ENCODE results near the gene SERPINA9. TPM values are rescaled to one million over a fixed set of nuclear protein-coding genes. Genes with fewer than 3 reads are reported as not detected.

SERPINA9 gene
- total RNA-seq, 6 experiments from 2014 or later, result not detected

GRCh38 chr14:94481468-94482131 lies 5.6 kb upstream of the SERPINA9 start:
- peaks cover 15% of the 10 kb centered on the region for H3K9me3 Mint-ChIP-seq
- H3K4me1 Mint-ChIP-seq (ENCODE audit: low read depth), result no peaks in the 10 kb centered on the region
- no peak for DNase-seq
- H3K27me3 Mint-ChIP-seq (ENCODE audit: insufficient read depth), result peaks cover 2% of the 10 kb centered on the region
- no peak for TF ChIP-seq CTCF (IDR thresholded peaks at IDR 0.05)
- H3K4me3 Mint-ChIP-seq, result no peak overlapping the region
- H3K36me3 Mint-ChIP-seq (ENCODE audit: low read depth), result 0 out of 2 replicates have a peak, but pooled peaks cover 5% of the 10 kb centered on the region
- no peak overlapping the region for H3K27ac Mint-ChIP-seq

- Mint-ChIP-seq H3K9me3 (peaks cover 15% of the 10 kb centered on the region), H3K4me1 (ENCODE audit: low read depth) (no peaks in the 10 kb centered on the region), H3K4me3 (no peak overlapping the region), H3K27me3 (ENCODE audit: insufficient read depth) (no peaks in the 10 kb centered on the region; the same call in 1 of the 2 replicates), H3K36me3 (ENCODE audit: low read depth) (0 out of 2 replicates have a peak, but pooled peaks cover 5% of the 10 kb centered on the region), H3K27ac (no peak overlapping the region)
- no peak for TF ChIP-seq CTCF (IDR thresholded peaks at IDR 0.05)
- DNase-seq, result no peak
These were observed 4.8 kb upstream of the SERPINA9 start for GRCh38 chr14:94480809-94481208.

- Mint-ChIP-seq H3K27ac (no peak overlapping the region), H3K36me3 (ENCODE audit: low read depth) (0 out of 2 replicates have a peak, but pooled peaks cover 5% of the 10 kb centered on the region), H3K9me3 (peaks cover 21% of the 10 kb centered on the region), H3K27me3 (ENCODE audit: insufficient read depth) (no peaks in the 10 kb centered on the region), H3K4me3 (no peak overlapping the region), H3K4me1 (ENCODE audit: low read depth) (no peaks in the 10 kb centered on the region)
- DNase-seq, result no peak
- TF ChIP-seq CTCF (IDR thresholded peaks at IDR 0.05), result no peak
These were observed 2.4 kb upstream of the SERPINA9 start for GRCh38 chr14:94478420-94478819.

- TF ChIP-seq CTCF (IDR thresholded peaks at IDR 0.05), result no peak
- Mint-ChIP-seq H3K27ac (no peak overlapping the region), H3K9me3 (peaks cover 35% of the 10 kb centered on the region), H3K4me3 (no peak overlapping the region), H3K27me3 (ENCODE audit: insufficient read depth) (no peaks in the 10 kb centered on the region; the same call in 1 of the 2 replicates), H3K4me1 (ENCODE audit: low read depth) (no peaks in the 10 kb centered on the region), H3K36me3 (ENCODE audit: low read depth) (peaks cover 10% of the 10 kb centered on the region; the same call in 1 of the 2 replicates)
- no peak for DNase-seq
These were observed 1.4 kb downstream of the SERPINA9 start for GRCh38 chr14:94474581-94475031.

GRCh38 chr14:94473666-94474410 lies 2.2 kb downstream of the SERPINA9 start:
- no peaks in the 10 kb centered on the region; the same call in none of the 2 replicates for H3K27me3 Mint-ChIP-seq (ENCODE audit: insufficient read depth)
- no peaks in the 10 kb centered on the region for H3K4me1 Mint-ChIP-seq (ENCODE audit: low read depth)
- TF ChIP-seq CTCF (IDR thresholded peaks at IDR 0.05), result no peak
- H3K9me3 Mint-ChIP-seq, result peaks cover 35% of the 10 kb centered on the region
- H3K4me3 Mint-ChIP-seq, result no peak overlapping the region
- H3K27ac Mint-ChIP-seq, result no peak overlapping the region
- no peak for DNase-seq
- peaks cover 8% of the 10 kb centered on the region; the same call in 1 of the 2 replicates for H3K36me3 Mint-ChIP-seq (ENCODE audit: low read depth)
